Stimulated activated memory B cell treated with anti-CD40 and anti-IgM and Interleukin-4, amounts not matched to agents 10 μg/mL and 1 μg/mL and 100 μg/mL, for 72 hours (primary cell): ENCODE data around the gene URB2.
"Not testable (repeated sequence)": the region's sequence is repeated elsewhere in the genome, so short reads cannot be mapped to it uniquely, and the experiment has no call there.

ENCODE experiments used
- ATAC-seq: fragments of 150-1000 bp; cut with Tn5 transposase; 2 replicates; pipeline ENCODE4 v1.10.0; 2021
- H3K27ac Mint-ChIP-seq: one replicate; pipeline ENCODE4 v1.8.0; 2022; ENCODE audit warnings: mild to moderate bottlenecking, mixed read lengths
- H3K27me3 Mint-ChIP-seq: one replicate; pipeline ENCODE4 v1.8.0; 2022; ENCODE audit warnings: mixed read lengths
- H3K36me3 Mint-ChIP-seq: one replicate; pipeline ENCODE4 v1.8.0; 2022; ENCODE audit warnings: mixed read lengths
- H3K4me1 Mint-ChIP-seq: one replicate; pipeline ENCODE4 v1.8.0; 2022; ENCODE audit warnings: mixed read lengths
- H3K4me3 Mint-ChIP-seq: one replicate; pipeline ENCODE4 v1.8.0; 2022; ENCODE audit warnings: mild to moderate bottlenecking, moderate library complexity, mixed read lengths
- H3K9me3 Mint-ChIP-seq: one replicate; pipeline ENCODE4 v1.8.0; 2022; ENCODE audit warnings: mixed read lengths

Gene URB2

DNA sequence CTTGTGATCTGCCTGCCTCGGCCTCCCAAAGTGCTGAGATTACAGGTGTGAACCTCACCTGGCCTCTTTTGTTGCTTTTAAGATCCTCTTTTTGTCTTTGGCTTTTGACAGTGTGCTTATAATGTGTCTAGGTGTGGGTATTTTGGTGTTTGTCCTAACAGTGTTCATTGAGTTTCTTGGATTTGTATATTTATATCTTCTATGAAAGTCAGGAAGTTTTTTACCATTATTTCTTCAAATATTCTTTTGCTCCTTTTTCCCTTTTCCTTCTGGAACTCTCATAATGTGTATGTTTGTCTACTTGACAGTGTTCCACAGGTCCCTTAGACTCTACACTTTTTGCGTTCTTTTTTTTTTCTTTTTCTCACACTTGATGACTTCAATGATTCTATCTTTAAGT lies 59.1 kb downstream of the URB2 start:
- Mint-ChIP-seq H3K27me3 (peaks cover 24% of the 10 kb centered on the region), H3K27ac (no peak overlapping the region), H3K36me3 (peaks cover 34% of the 10 kb centered on the region), H3K4me3 (no peak overlapping the region), H3K9me3 (peaks cover 23% of the 10 kb centered on the region), H3K4me1 (no peaks in the 10 kb centered on the region)
- no peak for ATAC-seq

DNA sequence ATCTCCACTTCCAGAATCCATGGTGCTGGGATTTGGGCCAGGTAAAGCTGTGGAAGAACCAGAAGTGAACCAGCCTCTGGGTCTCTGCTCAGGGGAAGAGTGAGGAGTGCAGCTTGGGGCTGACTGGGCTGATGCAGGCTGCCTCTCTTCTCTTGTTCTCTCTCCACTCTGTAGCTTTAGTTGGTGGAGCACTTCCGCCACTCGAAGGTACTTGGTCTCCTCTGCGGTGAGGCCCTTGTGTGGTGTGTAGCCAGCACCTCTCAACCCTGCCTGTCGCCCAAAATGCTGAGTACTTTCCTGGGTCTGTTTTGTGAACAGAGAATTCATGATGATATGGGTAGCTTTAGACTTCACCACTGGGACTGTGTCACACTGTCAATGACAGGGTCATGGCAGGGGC lies 63.2 kb downstream of the URB2 start:
- ATAC-seq, result no peak
- Mint-ChIP-seq H3K4me1 (peaks cover 22% of the 10 kb centered on the region), H3K27me3 (peaks cover 24% of the 10 kb centered on the region), H3K4me3 (no peak overlapping the region), H3K27ac (no peak overlapping the region), H3K9me3 (peaks cover 10% of the 10 kb centered on the region), H3K36me3 (peaks cover 21% of the 10 kb centered on the region)

DNA sequence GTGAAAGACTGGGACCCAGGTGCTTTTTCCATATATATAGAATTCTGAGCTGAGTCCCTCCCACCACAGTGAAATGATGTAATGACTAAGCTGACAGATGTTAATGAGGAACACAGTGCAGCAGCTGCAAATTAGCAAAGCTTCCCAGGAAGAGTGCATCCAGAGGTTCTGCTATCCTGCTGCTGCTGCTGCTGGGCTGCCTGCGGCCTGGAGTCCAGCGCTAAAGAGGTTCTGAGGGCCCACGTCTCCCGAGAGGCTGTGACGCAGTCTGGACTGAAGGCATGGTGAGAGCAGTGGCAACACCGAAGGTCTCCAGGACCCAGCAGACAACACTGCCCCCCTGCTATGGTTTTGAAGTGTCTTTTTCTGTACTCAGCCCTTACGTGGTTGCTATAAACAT lies 63.9 kb downstream of the URB2 start:
- Mint-ChIP-seq H3K4me3 (no peak overlapping the region), H3K9me3 (peaks cover 10% of the 10 kb centered on the region), H3K27me3 (peaks cover 30% of the 10 kb centered on the region), H3K4me1 (peaks cover 26% of the 10 kb centered on the region), H3K36me3 (peaks cover 20% of the 10 kb centered on the region), H3K27ac (no peak overlapping the region)
- no peak for ATAC-seq

DNA sequence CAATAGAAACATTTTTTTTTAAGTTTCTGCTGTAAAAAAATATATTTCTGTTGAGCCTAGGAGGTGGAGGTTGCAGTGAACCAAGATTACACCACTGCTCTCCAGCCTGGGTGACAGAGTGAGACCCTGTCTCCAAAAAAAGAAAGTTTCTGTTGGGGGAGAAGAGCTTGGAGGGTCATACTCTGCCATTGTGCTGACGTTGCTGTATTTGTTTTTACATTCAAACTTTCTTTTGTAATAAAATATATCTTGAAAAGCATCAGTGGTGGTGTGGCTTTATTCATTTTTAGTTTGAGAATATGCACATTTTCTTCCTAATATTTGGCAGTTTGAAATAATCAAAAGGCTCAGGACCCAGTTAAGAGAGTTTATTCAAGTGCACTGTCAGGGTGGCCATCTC lies 64.6 kb downstream of the URB2 start:
- Mint-ChIP-seq H3K4me1 (peaks cover 26% of the 10 kb centered on the region), H3K36me3 (peaks cover 12% of the 10 kb centered on the region), H3K9me3 (peaks cover 2% of the 10 kb centered on the region), H3K27me3 (peaks cover 33% of the 10 kb centered on the region), H3K27ac (no peak overlapping the region), H3K4me3 (no peak overlapping the region)
- no peak for ATAC-seq

DNA sequence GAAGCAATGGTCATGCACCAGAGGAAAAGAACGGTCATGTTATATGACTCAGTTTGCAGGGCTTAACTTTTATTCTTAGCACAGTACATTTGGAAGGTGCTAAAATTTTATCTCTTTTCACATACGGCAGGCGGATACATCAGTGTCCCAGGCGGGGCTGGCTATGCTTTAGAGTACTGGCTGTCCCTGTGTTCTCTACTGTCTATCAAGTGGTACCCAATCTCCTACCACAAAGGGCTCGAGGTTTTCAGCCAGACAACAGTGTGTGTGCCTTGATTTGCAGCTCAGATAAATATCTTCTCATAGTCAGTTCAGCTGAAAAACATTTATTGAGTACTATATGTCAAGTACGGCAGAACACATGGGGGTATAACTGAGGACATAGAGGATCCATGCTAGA lies 65.3 kb downstream of the URB2 start:
- Mint-ChIP-seq H3K36me3 (peaks cover 5% of the 10 kb centered on the region), H3K27ac (no peak overlapping the region), H3K27me3 (peaks cover 31% of the 10 kb centered on the region), H3K9me3 (no peaks in the 10 kb centered on the region), H3K4me3 (no peak overlapping the region), H3K4me1 (peaks cover 29% of the 10 kb centered on the region)
- ATAC-seq, result no peak

DNA sequence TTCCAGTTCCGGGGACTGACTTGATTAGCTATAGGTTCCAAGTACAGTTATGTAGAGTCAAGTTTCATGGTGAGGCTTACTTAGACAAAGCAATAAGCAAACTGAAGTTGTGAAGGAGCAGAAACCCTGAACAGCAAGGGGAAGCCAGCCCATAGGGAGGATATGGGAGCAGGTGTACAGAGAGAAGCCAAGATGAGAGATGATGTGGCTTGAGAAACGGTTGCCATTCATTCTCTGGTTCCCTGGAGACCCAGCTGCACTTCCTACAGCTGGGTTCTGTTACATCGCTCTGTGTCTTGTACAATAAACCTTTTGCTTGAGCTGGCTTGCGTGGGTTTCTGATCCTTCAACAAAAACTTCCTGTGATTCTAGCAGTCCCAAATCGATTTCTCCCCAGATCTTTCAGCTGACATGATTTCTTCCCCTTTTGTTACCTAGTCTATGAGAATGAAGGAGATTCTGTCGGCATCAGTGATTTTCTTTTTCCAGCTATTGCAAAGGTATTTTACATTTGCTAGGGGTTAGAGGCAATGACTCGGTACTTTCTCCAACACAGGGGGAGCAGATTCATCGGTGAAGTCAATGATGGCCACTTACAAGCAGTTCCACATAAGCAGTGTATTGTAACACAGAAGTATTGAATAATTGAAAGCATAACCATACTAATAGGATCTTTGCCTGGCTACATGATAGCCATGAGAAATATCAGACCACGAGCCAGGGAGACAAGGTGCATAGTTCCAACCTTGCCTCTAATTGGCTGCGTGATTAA lies 67.3 kb downstream of the URB2 start:
- Mint-ChIP-seq H3K27me3 (peaks cover 44% of the 10 kb centered on the region), H3K36me3 (peaks cover 5% of the 10 kb centered on the region), H3K4me1 (peaks cover 35% of the 10 kb centered on the region)

DNA sequence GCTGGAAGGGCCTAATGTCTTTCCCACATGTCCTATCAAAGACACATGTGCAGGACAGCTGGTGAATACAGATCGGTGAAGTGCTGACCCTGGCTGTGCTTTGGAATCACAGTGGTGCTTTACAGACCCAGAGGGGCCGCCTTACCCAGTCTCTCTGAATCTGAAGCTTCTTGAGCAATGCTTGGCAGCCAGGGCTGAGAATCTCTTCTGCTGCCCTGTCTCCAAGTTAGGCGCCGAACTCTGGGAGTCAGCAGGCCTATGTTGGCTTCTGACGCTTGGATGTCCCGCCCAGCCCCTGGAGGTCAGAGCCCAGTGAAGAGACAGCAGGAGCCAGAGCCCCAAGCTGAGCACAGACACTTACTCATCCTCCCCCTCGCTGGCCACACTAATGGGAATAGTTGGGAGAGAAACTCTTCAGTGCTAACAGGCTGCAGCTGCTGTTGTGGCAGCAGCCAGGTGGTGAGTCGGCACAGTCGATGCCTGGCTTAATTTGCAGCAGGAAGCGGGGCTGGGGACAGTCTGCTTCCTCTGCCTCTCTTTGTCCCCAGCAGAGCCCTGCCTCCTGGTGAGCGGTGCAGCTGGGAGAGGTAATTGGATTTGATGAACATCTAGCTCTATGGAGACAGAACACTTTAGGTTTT lies 68.1 kb downstream of the URB2 start:
- Mint-ChIP-seq H3K27ac (no peak overlapping the region), H3K4me3 (no peak overlapping the region), H3K4me1 (peaks cover 35% of the 10 kb centered on the region), H3K36me3 (peaks cover 4% of the 10 kb centered on the region), H3K27me3 (peaks cover 42% of the 10 kb centered on the region), H3K9me3 (no peaks in the 10 kb centered on the region)
- ATAC-seq, result no peak

More for the DNA sequence above, 67.3 kb downstream of the URB2 start:
- no peak overlapping the region for H3K4me3 Mint-ChIP-seq
- ATAC-seq, result peak; percentile 72
- H3K9me3 Mint-ChIP-seq, result no peaks in the 10 kb centered on the region
- H3K27ac Mint-ChIP-seq, result no peak overlapping the region

DNA sequence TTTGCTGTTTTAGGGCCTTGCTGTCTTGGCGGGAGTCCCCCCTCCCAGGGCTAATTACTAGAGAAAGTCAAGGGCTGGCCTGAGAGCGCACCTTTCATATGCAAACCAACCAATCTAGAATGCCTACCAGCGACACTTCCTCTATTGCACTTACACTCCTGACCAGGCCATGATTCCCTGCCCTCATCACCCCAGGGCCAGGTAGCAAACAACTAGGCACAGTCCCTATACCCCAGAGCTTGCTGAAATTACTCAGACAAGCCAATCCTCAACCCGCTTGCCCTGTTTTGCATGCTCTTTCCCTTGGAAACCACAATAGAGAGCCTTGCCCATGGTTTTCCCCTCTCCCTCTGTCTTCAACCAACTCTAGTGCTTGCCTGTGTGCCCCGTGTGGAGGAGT lies 70.3 kb downstream of the URB2 start:
- H3K27me3 Mint-ChIP-seq, result peaks cover 36% of the 10 kb centered on the region
- no peak for ATAC-seq
- H3K4me1 Mint-ChIP-seq, result peaks cover 35% of the 10 kb centered on the region
- H3K27ac Mint-ChIP-seq, result no peak overlapping the region
- no peaks in the 10 kb centered on the region for H3K36me3 Mint-ChIP-seq
- H3K9me3 Mint-ChIP-seq, result no peaks in the 10 kb centered on the region
- H3K4me3 Mint-ChIP-seq, result no peak overlapping the region

DNA sequence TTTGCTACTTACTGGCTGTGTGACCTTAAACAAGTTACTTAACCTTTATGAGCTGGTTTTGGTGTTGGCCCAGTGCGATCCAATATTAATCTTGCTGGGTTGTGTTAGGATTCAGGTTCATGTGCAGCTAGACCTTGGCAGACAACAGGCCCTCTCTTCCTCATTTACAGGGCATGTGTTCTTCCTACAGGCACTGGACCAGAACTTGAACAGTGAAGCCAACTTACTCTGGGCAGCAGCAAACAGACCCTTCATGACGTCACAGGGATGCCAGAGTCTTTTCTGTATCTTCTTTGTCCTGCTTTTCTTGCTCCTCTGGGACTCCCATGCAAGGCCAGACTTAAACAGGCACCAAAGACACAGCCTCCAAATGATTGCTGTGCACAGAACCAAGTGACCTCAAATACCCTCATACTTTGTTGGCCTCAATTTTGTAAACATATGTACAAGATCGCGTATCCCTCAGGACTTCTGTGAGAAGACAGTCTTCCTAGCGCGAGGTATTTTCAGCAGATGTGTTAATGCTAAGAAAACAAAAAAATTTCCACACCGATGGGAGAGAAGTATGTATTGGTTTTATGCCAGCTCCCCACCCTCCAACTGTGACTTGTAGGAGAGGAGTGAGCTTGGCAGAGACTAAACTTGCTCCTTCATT lies 73.7 kb downstream of the URB2 start:
- no peak for ATAC-seq
- H3K36me3 Mint-ChIP-seq, result no peaks in the 10 kb centered on the region
- H3K4me1 Mint-ChIP-seq, result peaks cover 9% of the 10 kb centered on the region
- no peak overlapping the region for H3K27ac Mint-ChIP-seq
- H3K9me3 Mint-ChIP-seq, result no peaks in the 10 kb centered on the region
- no peak overlapping the region for H3K4me3 Mint-ChIP-seq
- peaks cover 25% of the 10 kb centered on the region for H3K27me3 Mint-ChIP-seq

DNA sequence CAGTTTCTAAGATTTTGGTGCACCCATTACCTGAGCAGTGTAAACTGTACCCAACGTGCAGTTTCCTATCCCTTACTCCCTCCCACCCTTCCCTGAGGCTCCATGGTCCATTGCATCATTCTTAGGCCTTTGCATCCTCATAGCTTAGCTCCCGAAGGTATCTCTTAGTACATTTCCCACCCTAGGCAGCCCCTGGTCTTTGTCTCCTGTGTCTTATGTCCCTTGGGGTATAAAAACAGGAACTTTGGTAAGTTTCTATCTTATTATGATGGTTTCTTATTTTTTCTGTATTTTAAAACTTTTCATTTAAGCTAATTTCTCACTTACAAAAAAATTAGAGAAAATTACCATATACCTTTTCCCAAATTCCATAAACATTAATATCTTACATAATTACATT lies 78.1 kb downstream of the URB2 start:
- no peaks in the 10 kb centered on the region for H3K4me1 Mint-ChIP-seq
- H3K27me3 Mint-ChIP-seq, result peaks cover 4% of the 10 kb centered on the region
- no peak for ATAC-seq
- H3K27ac Mint-ChIP-seq, result no peak overlapping the region
- peaks cover 7% of the 10 kb centered on the region for H3K9me3 Mint-ChIP-seq
- no peak overlapping the region for H3K4me3 Mint-ChIP-seq
- H3K36me3 Mint-ChIP-seq, result no peaks in the 10 kb centered on the region

DNA sequence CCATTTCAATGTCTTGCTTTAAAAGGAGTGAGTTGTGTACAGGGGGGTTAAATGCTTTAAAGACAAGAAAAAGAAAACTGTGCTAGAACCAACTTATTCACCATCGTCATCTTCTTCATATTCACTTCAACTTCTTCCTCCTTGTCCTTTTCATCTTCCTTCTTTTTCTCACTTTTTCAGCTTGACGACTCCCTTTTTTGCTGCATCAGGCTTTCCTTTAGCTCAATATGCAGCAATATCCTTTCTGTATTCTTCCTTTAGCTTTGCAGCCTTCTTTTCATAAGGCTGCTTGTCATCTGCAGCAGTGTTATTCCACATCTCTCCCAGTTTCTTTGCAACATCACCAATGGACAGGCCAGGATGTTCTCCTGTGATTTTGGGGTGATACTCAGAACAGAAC lies 79.1 kb downstream of the URB2 start:
- not testable (repeated sequence) for H3K27ac Mint-ChIP-seq, ATAC-seq, H3K36me3 Mint-ChIP-seq, H3K4me1 Mint-ChIP-seq, H3K4me3 Mint-ChIP-seq, H3K9me3 Mint-ChIP-seq, H3K27me3 Mint-ChIP-seq

DNA sequence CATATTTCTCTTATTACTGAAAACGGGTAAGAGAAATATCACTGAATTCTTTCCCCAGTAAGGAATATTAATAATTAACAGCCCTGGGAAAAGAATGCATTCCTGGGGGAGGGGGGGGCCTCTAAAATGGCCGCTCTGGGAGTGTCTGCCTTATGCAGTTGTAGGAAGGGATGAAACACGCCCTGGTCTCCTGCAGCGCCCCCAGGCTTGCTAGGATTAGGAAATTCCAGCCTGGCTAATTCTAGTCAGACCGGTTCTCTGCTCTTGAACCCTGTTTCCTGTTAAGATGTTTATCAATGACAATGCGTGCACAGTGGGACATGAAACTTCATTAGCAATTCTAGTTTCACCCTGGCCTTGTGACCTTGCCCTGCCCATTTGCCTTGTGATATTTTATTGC lies 81.1 kb downstream of the URB2 start:
- H3K27me3 Mint-ChIP-seq, result peaks cover 15% of the 10 kb centered on the region
- H3K4me3 Mint-ChIP-seq, H3K4me1 Mint-ChIP-seq, H3K9me3 Mint-ChIP-seq, H3K36me3 Mint-ChIP-seq, ATAC-seq, H3K27ac Mint-ChIP-seq: not testable (repeated sequence)

DNA sequence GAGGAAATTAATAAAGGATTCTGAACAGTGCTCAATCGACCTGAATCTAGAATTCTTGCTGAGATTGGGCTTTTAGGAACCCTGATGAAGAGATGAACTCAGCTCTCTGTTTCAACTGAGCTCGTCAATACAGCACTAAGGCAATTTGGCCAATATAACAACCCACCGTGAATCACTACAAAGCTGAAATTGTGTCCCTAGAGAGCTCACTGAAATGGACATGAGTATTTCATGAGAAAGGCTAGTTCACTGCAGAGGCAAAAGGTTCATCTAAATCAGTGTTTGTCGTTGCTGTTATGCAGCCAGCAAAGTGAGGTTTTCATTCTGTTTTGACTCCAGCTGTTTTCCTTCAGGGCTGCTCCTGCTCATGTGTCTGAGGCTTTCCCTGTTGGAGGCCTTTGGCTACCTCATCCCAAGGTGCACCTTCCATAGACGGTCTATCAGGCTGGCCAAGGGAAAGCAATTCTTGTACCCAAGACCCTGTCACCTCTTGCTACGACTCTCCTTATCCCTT lies 83.5 kb downstream of the URB2 start:
- no peak for ATAC-seq
- H3K9me3 Mint-ChIP-seq, result peaks cover 7% of the 10 kb centered on the region
- H3K27ac Mint-ChIP-seq, result no peak overlapping the region

More for the DNA sequence above, 83.5 kb downstream of the URB2 start:
- Mint-ChIP-seq H3K4me3 (no peak overlapping the region), H3K36me3 (no peaks in the 10 kb centered on the region), H3K27me3 (peaks cover 15% of the 10 kb centered on the region), H3K4me1 (no peaks in the 10 kb centered on the region)
